NCI-H1105 treated with DMSO at 0.1 percent for 48 hours (cell line): ENCODE measurements around the gene PSD.

Experiments used
- DNase-seq: peaks from one replicate; lab custom pipeline; 2025; lab: John Stamatoyannopoulos, UW

Gene PSD

DNA sequence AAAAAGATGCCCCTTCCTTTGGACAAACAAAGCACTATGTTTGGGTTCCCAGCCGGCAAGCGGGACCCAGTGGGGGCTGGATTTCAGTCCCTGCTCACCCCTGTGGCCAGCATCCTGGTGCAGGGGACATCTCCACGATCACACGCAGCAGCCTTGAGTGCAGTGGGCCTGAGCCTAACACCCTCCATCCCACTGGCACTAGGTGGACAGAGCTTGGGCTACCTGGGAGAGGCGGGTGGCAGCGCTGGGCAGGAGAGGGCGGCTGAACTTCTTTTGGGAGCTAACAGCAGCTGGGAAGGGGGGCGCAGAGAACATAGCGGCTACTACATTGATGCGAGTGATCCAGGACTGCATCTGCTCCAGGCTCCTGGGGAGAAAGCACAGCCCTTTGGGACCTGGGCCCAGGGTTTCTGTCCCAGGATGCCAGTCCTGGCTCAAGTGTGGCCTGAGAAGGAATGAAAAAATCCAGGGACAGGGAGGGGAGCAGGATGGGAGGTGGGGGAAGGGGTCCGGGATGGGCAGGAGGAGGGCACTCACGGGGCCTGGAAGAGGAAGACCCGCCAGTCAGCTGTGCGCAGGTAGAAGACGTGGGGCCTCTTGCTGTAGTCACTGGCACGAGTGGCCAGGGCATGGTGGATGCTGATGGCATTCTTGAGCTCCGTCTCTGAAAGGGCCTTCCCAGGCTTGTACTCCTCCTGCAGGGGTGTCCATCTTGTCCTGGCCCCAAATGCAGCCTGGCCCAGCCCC, 14.1 kb downstream of the PSD start:
- no peak for DNase-seq

DNA sequence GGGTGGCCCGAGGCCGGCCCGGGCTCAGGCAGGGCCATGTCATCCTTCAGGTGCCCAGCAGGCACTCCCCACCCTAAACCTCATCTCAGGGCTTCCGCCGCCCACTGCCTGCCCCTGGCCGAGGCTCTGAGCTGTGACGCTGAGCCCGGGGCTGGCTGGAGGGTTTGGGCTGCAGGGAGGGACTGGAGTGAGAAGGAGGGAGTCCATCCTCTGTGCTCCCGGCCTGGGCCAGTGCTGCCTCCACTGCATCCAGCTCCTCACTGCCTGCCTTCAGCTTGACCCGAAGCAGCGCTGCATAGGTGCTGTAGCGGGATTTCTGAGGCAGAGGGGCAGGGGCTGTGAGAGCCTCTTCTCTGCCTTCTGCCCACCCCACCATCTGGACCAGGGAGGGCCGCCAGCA, 15.5 kb downstream of the PSD start:
- no peak for DNase-seq

- no peak for DNase-seq
These were observed 16.1 kb downstream of the PSD start for GRCh38 chr10:102402512-102402896.

DNA sequence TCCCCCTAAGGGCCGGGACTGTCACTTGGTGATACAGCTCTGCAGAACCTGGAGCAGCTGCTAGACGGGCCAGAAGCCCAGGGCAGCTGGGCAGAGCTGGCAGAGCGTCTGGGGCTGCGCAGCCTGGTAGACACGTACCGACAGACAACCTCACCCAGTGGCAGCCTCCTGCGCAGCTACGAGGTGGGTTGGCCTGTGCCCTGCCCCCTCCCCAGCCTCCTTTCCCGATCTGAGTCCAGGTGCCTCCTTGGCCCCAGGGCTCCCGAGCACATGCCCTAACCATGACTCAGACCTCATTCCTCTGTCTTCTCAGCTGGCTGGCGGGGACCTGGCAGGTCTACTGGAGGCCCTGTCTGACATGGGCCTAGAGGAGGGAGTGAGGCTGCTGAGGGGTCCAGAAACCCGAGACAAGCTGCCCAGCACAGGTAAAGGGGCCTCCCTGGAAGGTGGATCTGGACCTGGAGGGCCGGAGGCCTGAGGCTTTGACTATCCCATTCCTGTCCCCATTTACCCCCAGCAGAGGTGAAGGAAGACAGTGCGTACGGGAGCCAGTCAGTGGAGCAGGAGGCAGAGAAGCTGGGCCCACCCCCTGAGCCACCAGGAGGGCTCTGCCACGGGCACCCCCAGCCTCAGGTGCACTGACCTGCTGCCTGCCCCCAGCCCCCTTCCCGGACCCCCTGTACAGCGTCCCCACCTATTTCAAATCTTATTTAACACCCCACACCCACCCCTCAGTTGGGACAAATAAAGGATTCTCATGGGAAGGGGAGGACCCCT, 16.7 kb downstream of the PSD start:
- no peak for DNase-seq

GRCh38 chr10:102401342-102401654, 17.3 kb downstream of the PSD start:
- DNase-seq, result no peak

DNA sequence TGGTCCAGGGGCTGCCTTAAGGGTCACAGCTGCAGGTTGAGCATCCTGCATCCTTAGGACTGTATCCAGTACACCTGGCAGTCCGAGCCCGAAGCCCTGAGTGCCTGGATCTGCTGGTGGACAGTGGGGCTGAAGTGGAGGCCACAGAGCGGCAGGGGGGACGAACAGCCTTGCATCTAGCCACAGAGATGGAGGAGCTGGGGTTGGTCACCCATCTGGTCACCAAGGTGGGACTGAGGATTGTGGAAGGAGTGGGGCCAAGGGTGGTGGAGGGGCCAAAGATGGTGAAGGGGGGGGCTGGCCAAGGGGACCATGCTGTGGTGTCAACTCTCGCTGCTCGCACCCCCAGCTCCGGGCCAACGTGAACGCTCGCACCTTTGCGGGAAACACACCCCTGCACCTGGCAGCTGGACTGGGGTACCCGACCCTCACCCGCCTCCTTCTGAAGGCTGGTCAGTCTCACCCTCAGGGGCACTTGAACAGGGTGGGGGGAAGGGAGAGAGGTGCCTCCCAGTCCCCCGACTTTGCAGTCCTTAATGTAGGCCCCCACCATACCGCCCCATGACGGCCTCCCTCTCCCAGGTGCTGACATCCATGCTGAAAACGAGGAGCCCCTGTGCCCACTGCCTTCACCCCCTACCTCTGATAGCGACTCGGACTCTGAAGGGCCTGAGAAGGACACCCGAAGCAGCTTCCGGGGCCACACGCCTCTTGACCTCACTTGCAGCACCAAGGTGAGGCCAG, 17.8 kb downstream of the PSD start:
- DNase-seq, result no peak

- peak; percentile 51 for DNase-seq
These were observed 18.5 kb downstream of the PSD start for GRCh38 chr10:102400076-102400475.

DNA sequence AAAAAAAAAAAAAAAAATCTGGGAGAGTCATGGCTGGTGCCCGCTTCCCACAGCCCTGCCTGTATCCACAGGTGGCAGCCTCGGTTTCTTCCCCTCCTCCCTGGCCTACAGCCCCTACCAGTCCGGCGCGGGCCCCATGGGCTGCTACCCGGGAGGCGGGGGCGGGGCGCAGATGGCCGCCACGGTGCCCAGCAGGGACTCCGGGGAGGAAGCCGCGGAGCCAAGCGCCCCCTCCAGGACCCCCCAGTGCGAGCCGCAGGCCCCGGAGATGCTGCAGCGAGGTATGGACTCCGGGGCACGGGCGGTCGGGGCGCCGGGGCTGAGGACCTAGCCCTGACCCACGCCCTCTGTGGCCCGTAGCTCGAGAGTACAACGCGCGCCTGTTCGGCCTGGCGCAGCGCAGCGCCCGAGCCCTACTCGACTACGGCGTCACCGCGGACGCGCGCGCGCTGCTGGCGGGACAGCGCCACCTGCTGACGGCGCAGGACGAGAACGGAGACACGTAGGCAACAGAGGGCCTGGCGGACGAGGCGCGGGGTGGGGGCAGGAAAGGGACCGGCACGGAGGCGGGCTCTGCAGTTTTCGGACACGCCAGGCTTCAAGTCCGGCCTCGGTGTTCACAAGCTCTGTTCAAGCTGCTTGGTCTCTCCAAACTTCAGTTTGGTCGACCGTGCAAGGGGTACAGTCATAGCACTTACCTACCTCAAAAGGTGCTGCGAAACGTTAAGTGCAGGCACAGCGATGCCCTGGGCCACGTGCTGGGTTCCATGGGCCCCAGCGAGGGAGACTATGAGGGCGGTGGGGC, 19.2 kb downstream of the PSD start:
- peak; percentile 63 for DNase-seq

- no peak for DNase-seq
These were observed 20.2 kb downstream of the PSD start for GRCh38 chr10:102398172-102399020.

GRCh38 chr10:102397222-102398171, 21.1 kb downstream of the PSD start:
- DNase-seq, result no peak

GRCh38 chr10:102396730-102397151, 21.8 kb downstream of the PSD start:
- no peak for DNase-seq

DNA sequence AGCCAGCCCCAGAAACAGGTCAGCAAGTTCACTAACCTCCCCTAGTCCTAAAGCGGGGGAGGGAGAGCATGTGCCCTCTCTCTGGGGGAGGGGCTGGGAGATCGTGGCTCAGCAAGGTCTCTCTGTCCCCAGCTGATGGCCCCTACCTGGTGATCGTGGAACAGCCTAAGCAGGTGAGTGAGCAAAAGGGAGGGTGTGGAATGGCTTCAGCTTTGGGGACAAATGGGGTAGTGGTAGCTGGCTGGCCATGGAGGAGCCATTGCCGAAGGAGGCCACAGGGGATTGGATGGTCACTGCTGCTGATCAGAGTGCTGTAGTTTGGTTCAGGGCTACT, 22.3 kb downstream of the PSD start:
- DNase-seq, result no peak

GRCh38 chr10:102395400-102396316, 22.9 kb downstream of the PSD start, which contains the start of gene NFKB2:
NFKB2 (plus strand) TSS chr10:102395705; CDS start chr10:102395960, 255 bp downstream.
- peak; percentile 18 for DNase-seq

- no peak for DNase-seq
These were observed 23.7 kb downstream of the PSD start for GRCh38 chr10:102394801-102395399.

GRCh38 chr10:102394079-102394800, 24.3 kb downstream of the PSD start:
- peak; percentile 46 for DNase-seq

DNA sequence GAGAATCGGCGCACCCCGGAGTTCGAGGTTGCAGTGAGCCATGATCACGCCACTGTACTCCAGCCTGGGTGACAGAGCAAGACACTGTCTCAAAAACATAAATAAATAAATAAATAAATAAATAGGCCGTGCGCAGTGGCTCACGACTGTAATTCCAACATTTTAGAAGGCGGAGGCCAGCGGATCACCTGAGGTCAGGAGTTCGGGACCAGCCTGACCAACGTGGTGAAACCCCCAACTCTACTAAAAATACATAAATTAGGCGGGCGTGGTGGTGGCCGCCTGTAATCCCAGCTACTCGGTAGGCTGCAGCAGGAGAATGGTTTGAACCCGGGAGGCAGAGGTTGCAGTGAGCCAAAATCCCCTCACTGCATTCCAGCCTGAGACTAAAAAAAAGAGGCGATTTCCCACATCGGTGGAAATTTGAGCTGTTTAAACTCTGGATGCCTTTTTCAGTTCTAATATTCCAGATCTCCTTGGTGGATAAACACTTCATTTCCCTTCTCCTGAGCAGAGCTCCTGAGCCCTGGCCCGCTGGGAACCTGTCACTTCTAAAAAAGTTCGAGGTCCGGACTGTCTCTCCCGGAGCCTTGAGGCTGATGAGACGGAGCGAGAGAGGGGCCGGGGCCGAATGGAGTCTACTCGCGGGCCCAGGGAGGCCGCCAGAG, 25.0 kb downstream of the PSD start:
- no peak for DNase-seq

DNA sequence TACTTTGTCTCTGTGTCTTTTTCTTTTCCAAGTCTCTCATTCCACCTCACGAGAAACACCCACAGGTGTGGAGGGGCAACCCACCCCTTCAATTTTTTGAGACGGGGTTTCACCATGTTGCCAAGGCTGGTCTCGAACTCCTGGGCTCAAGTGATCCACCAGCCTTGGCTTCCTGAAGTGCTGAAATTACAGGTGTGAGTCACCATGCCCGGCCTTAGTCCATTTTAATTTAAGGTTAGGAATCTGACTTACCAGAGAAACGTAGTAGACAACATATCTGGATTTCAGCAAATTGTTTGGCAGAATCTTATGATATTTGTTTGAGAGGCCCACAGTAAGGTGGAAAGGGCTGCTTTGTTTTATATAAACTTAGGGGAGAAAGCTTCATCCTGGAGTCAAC, 26.3 kb downstream of the PSD start:
- DNase-seq, result no peak
